ENCODE data around the gene RPUSD1.
"Not testable (repeated sequence)": the region's sequence is repeated elsewhere in the genome, so short reads cannot be mapped to it uniquely, and the experiment has no call there.

Gene RPUSD1

GRCh38 chr16:764184-764750 is 23.9 kb downstream of the RPUSD1 start:
- no peak for DNase-seq

GRCh38 chr16:763369-764183 is 24.6 kb downstream of the RPUSD1 start:
- no peak for DNase-seq

- no peak for DNase-seq
Observed at GRCh38 chr16:762595-763268, 25.4 kb downstream of the RPUSD1 start.

- DNase-seq: no peak
Observed at GRCh38 chr16:761625-762513, 26.3 kb downstream of the RPUSD1 start.

GRCh38 chr16:760545-761343 is 27.4 kb downstream of the RPUSD1 start, which contains the start of gene MSLN:
Gene MSLN (plus strand): TSS chr16:760734. CDS start chr16:762681, 1,947 bp downstream.
- DNase-seq: no peak

GRCh38 chr16:760065-760464 is 28.1 kb downstream of the RPUSD1 start:
- DNase-seq: no peak

- no peak for DNase-seq
Observed at GRCh38 chr16:759110-759910, 28.9 kb downstream of the RPUSD1 start.

- DNase-seq: no peak
Observed at GRCh38 chr16:756428-756827, 31.8 kb downstream of the RPUSD1 start.

GRCh38 chr16:754656-755055 is 33.5 kb downstream of the RPUSD1 start:
- no peak for DNase-seq

- DNase-seq: not testable (repeated sequence)
Observed at GRCh38 chr16:754121-754607, 34.0 kb downstream of the RPUSD1 start.

GRCh38 chr16:752007-752312 is 36.2 kb downstream of the RPUSD1 start:
- DNase-seq: no peak

- no peak for DNase-seq
Observed at GRCh38 chr16:751152-752006, 36.8 kb downstream of the RPUSD1 start.

GRCh38 chr16:750485-750884 is 37.7 kb downstream of the RPUSD1 start:
- no peak for DNase-seq

GRCh38 chr16:749010-749409 is 39.2 kb downstream of the RPUSD1 start:
- DNase-seq: no peak

GRCh38 chr16:747978-748746 is 40.0 kb downstream of the RPUSD1 start:
- no peak for DNase-seq

- DNase-seq: no peak
Observed at GRCh38 chr16:746637-747036, 41.5 kb downstream of the RPUSD1 start.

- DNase-seq: no peak
Observed at GRCh38 chr16:745739-746138, 42.4 kb downstream of the RPUSD1 start.

GRCh38 chr16:743794-744500 is 44.2 kb downstream of the RPUSD1 start:
- DNase-seq: no peak

- not testable (repeated sequence) for DNase-seq
Observed at GRCh38 chr16:742894-743293, 45.3 kb downstream of the RPUSD1 start.
